ENCODE measurements around the gene TBC1D17. TPM values are rescaled to one million over a fixed set of nuclear protein-coding genes. Genes with fewer than 3 reads are reported as not detected.

Gene TBC1D17
- total RNA-seq (2013; cell fraction: nucleolus; rRNA removed), result 24.8 and 29.4 TPM in 2 replicates
- total RNA-seq (2014; rRNA removed) (3.5 and 3.6 TPM in 2 replicates), total RNA-seq (2014; rRNA removed; fragmentation: Illumina TruSeq; extraction: Trizol) (3.1 and 3.2 TPM in 2 replicates), total RNA-seq (2021) (20.4 and 20.9 TPM in 2 replicates), polyA plus RNA-seq (2011; rRNA removed) (11.7 and 18.9 TPM in 2 replicates), polyA plus RNA-seq (2014; fragmentation: Illumina TruSeq; extraction: Trizol) (8.6 and 10.9 TPM in 2 replicates), polyA plus RNA-seq (2014; fragmentation: Nextera tagmentation; extraction: Ambion mirVana) (under 1 TPM; 0.42 to 0.52 TPM), polyA plus RNA-seq (2014; rRNA removed) (17.4 and 22.3 TPM in 2 replicates), polyA plus RNA-seq (2016; fragmentation: Nextera tagmentation; extraction: Ambion mirVana) (10 to 100 TPM; 11.5 to 13.2 TPM), polyA minus RNA-seq (2011; rRNA and poly(A)+ RNA removed) (11.3 and 21.0 TPM in 2 replicates), Bru-seq, nascent RNA (percentile 72 among the genes with signal in this experiment), BruChase-seq, experiment 1, labeled RNA remaining after a 6-hour chase (percentile 81 among the genes with signal in this experiment), BruChase-seq, experiment 2, labeled RNA remaining after a 2-hour chase (percentile 77 among the genes with signal in this experiment)
- 36.4 TPM for polyA plus RNA-seq (2011; ENCODE audit: low read depth)
- 21.8 and 25.4 TPM in 2 replicates for polyA plus RNA-seq (2011; cell fraction: cytosol; rRNA removed)
- polyA plus RNA-seq (2011; cell fraction: nucleus; rRNA removed), result 93.9 and 98.8 TPM in 2 replicates
- polyA plus RNA-seq (2012), result 45.9 and 50.1 TPM in 2 replicates
- 9.3 and 10.2 TPM in 2 replicates for polyA minus RNA-seq (2011; cell fraction: cytosol; rRNA and poly(A)+ RNA removed)
- polyA minus RNA-seq (2011; cell fraction: nucleus; rRNA and poly(A)+ RNA removed), result 18.5 and 22.0 TPM in 2 replicates
- long read RNA-seq, experiment 1, partial matches to known transcripts, result 1 of 7 reads
- long read RNA-seq, experiment 1, other reads (novel, unspliced or antisense), result 3 of 7 reads
- long read RNA-seq, experiment 2, partial matches to known transcripts, result 0 of 5 reads
- long read RNA-seq, experiment 2, other reads (novel, unspliced or antisense), result 5 of 5 reads

DNA sequence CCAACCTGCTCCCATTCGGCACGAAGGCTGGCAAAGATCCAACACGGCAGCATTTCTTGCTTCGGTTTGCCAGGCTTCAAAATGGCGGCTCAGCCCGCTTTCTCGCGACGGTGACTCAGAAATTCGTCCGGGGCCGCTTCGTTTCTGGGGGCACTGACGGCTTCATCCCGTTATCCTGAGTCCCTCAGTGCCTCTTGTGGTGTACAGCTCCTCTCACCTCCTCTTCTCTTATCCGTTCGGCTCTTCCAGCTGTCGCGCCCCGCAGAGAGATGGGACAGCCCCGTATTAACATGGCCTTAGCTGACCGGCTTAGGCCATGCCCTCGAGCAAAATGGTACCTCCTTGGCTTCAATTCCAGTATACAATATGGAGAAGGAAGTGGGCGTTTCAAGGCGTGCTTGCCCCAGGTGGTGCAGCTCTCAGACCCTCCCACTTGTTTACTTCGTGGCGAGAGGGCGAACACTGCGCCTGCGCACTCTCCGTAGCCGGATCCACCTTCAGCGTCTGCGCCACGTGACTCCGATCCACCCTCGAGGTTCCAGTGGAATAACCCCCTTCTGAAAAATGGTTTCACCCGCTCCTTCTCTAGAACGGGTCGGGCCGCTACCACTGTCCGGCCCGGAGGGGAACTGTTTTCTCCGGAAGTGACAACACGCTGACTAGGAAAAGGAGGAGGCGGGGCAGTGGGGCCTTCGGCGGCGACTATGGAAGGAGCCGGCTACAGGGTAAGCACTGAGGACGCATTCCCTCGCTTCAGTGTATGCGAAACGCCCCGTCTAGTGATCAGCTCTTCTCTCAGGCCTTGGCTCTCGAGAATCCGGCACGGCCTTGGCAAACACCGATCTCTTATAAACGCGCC, at the start of gene TBC1D17, which contains the start of gene AKT1S1:
TBC1D17 (plus strand) TSS at position 683 of the 859 bp plus-strand sequence; CDS start at position 705, 22 bp downstream.
AKT1S1 (minus strand) TSS at position 336 of the 859 bp plus-strand sequence. CDS start 4,060 bp downstream, outside the sequence.
- H2AFZ ChIP-seq (ENCODE audit: control insufficient read depth, low read depth, low read length), result peak within 1 kb of the TSS; percentile 97
- no peaks in the 10 kb centered on the region for H4K20me1 ChIP-seq (ENCODE audit: control insufficient read depth, insufficient read depth)
- DNase-seq (ENCODE audit: low read depth, low spot score) (peak; percentile 100), ATAC-seq (peak; percentile 85), FAIRE-seq (peak; percentile 99)
- SMC1A ChIA-PET (ENCODE audit: uncharacterized antibody, unreplicated experiment), result interaction anchor here (0.9 to 2.1 kb wide), 8 partner anchors 9 to 111 kb away, joined by 3 to 6 read pairs (median 4); partner anchors contain the start of genes ATF5 and IL4I1
- no peaks in the 10 kb centered on the region for H3K27me3 ChIP-seq (replicated peaks in 1 of 2; ENCODE audit: control insufficient read depth in 2 of 2, insufficient read depth in 2 of 2, low read length in 1 of 2)
- intact Hi-C loops (cut with micrococcal nuclease; ENCODE audit: unreplicated experiment) (loop anchor here (1.0 to 5.0 kb wide), 5 partner anchors 13 to 64 kb away; partner anchors contain the start of genes ATF5, FUZ, IL4I1 and NUP62), in situ Hi-C loops (cut with MboI) (loop anchor here (25.0 kb wide), 1 partner anchor 1240 kb away; the partner anchor contains the start of genes CA11 and DBP)
- WGBS (ENCODE audit: insufficient coverage, insufficient replicate concordance, low lambda C conversion rate, missing lambda C conversion rate), result 1% methylated on average over 61 of the region's 61 CpGs
- peak within 1 kb of the TSS; percentile 90 for H3K4me3 ChIP-seq
- RAD21 ChIA-PET (ENCODE audit: unreplicated experiment), result interaction anchor here (0.7 to 2.2 kb wide), 10 partner anchors 8 to 111 kb away, joined by 3 to 8 read pairs (median 4); partner anchors contain the start of genes AP2A1, ATF5, NUP62 and PNKP
- no peaks in the 10 kb centered on the region for H3K9me3 ChIP-seq (replicated peaks; ENCODE audit: control insufficient read depth, insufficient read depth, low read length)
- H3K27ac ChIP-seq (ENCODE audit: control insufficient read depth, insufficient read depth), result peak within 1 kb of the TSS; percentile 95
- H3K79me2 ChIP-seq (ENCODE audit: control insufficient read depth, insufficient read depth, low read length), result peaks cover 25% of the 10 kb centered on the region
- POLR2A ChIA-PET, result interaction anchor here (0.6 to 3.0 kb wide), 16 partner anchors 9 to 237 kb away, joined by 3 to 23 read pairs (median 5); partner anchors contain the start of genes AP2A1, ATF5, FUZ and MED25
- peaks cover 2 to 4% of the 10 kb centered on the region in 2 experiments for H3K36me3 ChIP-seq (ENCODE audit: control insufficient read depth in 2 of 2, insufficient read depth in 2 of 2, low read length in 1 of 2)
- H3K4me2 ChIP-seq (ENCODE audit: control insufficient read depth, insufficient read depth), result peak within 1 kb of the TSS; percentile 92
- H3K4me1 ChIP-seq (ENCODE audit: control insufficient read depth, insufficient read depth, low read length), result peaks cover 16% of the 10 kb centered on the region
- CTCF ChIA-PET, result interaction anchor here (0.9 to 1.4 kb wide), 5 partner anchors 8 to 52 kb away, joined by 3 to 5 read pairs (median 3); partner anchors contain the start of genes ATF5 and NUP62
- peak within 1 kb of the TSS; percentile 84 for H3K9ac ChIP-seq (ENCODE audit: control insufficient read depth, insufficient read depth, low read length)
- BruUV-seq (replicated peaks), result no TSS peak
- TF ChIP-seq, protein P1, sequence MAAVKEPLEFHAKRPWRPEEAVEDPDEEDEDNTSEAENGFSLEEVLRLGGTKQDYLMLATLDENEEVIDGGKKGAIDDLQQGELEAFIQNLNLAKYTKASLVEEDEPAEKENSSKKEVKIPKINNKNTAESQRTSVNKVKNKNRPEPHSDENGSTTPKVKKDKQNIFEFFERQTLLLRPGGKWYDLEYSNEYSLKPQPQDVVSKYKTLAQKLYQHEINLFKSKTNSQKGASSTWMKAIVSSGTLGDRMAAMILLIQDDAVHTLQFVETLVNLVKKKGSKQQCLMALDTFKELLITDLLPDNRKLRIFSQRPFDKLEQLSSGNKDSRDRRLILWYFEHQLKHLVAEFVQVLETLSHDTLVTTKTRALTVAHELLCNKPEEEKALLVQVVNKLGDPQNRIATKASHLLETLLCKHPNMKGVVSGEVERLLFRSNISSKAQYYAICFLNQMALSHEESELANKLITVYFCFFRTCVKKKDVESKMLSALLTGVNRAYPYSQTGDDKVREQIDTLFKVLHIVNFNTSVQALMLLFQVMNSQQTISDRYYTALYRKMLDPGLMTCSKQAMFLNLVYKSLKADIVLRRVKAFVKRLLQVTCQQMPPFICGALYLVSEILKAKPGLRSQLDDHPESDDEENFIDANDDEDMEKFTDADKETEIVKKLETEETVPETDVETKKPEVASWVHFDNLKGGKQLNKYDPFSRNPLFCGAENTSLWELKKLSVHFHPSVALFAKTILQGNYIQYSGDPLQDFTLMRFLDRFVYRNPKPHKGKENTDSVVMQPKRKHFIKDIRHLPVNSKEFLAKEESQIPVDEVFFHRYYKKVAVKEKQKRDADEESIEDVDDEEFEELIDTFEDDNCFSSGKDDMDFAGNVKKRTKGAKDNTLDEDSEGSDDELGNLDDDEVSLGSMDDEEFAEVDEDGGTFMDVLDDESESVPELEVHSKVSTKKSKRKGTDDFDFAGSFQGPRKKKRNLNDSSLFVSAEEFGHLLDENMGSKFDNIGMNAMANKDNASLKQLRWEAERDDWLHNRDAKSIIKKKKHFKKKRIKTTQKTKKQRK (IDR thresholded peaks at IDR 0.05; ENCODE audit: low read depth, low read length), result no peak
- TF ChIP-seq EZH2 (IDR thresholded peaks at IDR 0.05; ENCODE audit: borderline replicate concordance, control insufficient read depth, low read depth, low read length) (no peak), BHLHE40 (IDR thresholded peaks at IDR 0.05; ENCODE audit: borderline replicate concordance in 1 of 2, low read depth in 2 of 2, low read length in 1 of 2) (peak; percentile 98 to 99), KLF5 (IDR thresholded peaks at IDR 0.05; ENCODE audit: partially characterized antibody) (peak; percentile 99), FOXK2 (IDR thresholded peaks at IDR 0.05) (peak; percentile 98), SUPT20H (IDR thresholded peaks at IDR 0.05; ENCODE audit: borderline replicate concordance, control insufficient read depth, low read depth, low read length) (no peak), PAX5 (IDR thresholded peaks at IDR 0.05; ENCODE audit: borderline replicate concordance, low read depth, low read length) (0 out of 2 replicates have a peak, but pooled peaks have one; percentile 26), TCF12 (IDR thresholded peaks at IDR 0.05; ENCODE audit: low read depth, low read length) (peak; percentile 74; the same call in 1 of the 2 replicates), MYC (IDR thresholded peaks at IDR 0.05; ENCODE audit: insufficient read depth, insufficient read length, insufficient replicate concordance, low read length, severe bottlenecking) (no peak), ZNF274 (IDR thresholded peaks at IDR 0.05; ENCODE audit: insufficient read depth, insufficient read length) (no peak)
- TF ChIP-seq, protein P2, sequence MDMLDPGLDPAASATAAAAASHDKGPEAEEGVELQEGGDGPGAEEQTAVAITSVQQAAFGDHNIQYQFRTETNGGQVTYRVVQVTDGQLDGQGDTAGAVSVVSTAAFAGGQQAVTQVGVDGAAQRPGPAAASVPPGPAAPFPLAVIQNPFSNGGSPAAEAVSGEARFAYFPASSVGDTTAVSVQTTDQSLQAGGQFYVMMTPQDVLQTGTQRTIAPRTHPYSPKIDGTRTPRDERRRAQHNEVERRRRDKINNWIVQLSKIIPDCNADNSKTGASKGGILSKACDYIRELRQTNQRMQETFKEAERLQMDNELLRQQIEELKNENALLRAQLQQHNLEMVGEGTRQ (IDR thresholded peaks at IDR 0.05; ENCODE audit: borderline replicate concordance, low read depth, low read length), result peak; percentile 97
